HCT116 (cell line): ENCODE data around the gene AMOTL1. TPM values are rescaled to one million over a fixed set of nuclear protein-coding genes. Genes with fewer than 3 reads are reported as not detected.

Experiments used
- ATAC-seq: fragments of 200-7000 bp; cut with Tn5 transposase; 2 replicates; pipeline ENCODE4 v1.9.1; 2020; ENCODE audit warnings: mild to moderate bottlenecking, moderate library complexity
- BruUV-seq: library from RNA; stranded (reverse); fragments of 400-500 nt; replicated peaks from 2 replicates; lab custom pipeline; 2021; lab: Mats Ljungman, UMichigan
- CTCF ChIA-PET: fragments of 300-600 bp; sonication (Branson Sonifier 250); formaldehyde crosslinking; loops from one replicate; lab custom pipeline; 2021; ENCODE audit warnings: antibody characterized with exemption; lab: Charles Lee
- POLR2A ChIA-PET: fragments of 300-600, 350-600 bp; sonication (Branson Sonifier 250); formaldehyde crosslinking; loops from one replicate; lab custom pipeline; 2021; ENCODE audit warnings: antibody characterized with exemption; lab: Charles Lee
- RAD21 ChIA-PET, 2 experiments: fragments of 300-600 bp; sonication (Branson Sonifier 250); formaldehyde crosslinking; loops; one replicate each; lab custom pipeline; 2023; ENCODE audit warnings: low total read pairs in 2 of 2; ENCODE audit not compliant: uncharacterized antibody in 2 of 2, unreplicated experiment in 2 of 2, low non-redundant PET in 1 of 2; lab: Charles Lee
- DNase-seq: peaks from one replicate; pipeline ENCODE4 v3.0.0-alpha.2; 2010; ENCODE audit warnings: low read depth, low spot score
- H2AFZ ChIP-seq: fragments of 200-600 bp; shearing (Covaris generic), sonication (generic); 2 replicates; pipeline ENCODE4 v1.6.1; 2017; ENCODE audit warnings: low read depth, mixed run types, mixed read lengths, antibody characterized with exemption, low read length; ENCODE audit not compliant: poor library complexity, severe bottlenecking
- H3K27ac ChIP-seq: 2 replicates; pipeline ENCODE4 v1.5.1; 2012; ENCODE audit warnings: low read depth, low read length
- H3K27me3 ChIP-seq: fragments of 200-600 bp; sonication (generic); 2 replicates; pipeline ENCODE4 v1.6.1; 2016; ENCODE audit warnings: mixed run types, low read length, mixed read lengths; ENCODE audit not compliant: insufficient read depth
- H3K36me3 ChIP-seq, 2 experiments: fragments of 200-500 bp in 1 of 2; fragments of 200-600 bp in 1 of 2; sonication (Bioruptor generic) in 1 of 2; sonication (generic) in 1 of 2; 2 replicates each; pipeline versions ENCODE4 v1.5.1 to v1.6.1; 2014 to 2016; ENCODE audit warnings: low read length in 2 of 2, inconsistent platforms in 1 of 2, mixed read lengths in 1 of 2, mixed run types in 1 of 2; ENCODE audit not compliant: insufficient read depth in 2 of 2, control insufficient read depth in 1 of 2
- H3K4me1 ChIP-seq, 2 experiments: fragments of 200-600 bp in 1 of 2; sonication (generic) in 1 of 2; 2 replicates each; pipeline versions ENCODE4 v1.5.1 to v1.6.1; 2012 to 2017; ENCODE audit warnings: low read length in 2 of 2, inconsistent platforms in 1 of 2, mild to moderate bottlenecking in 1 of 2, mixed read lengths in 1 of 2, mixed run types in 1 of 2, moderate library complexity in 1 of 2; ENCODE audit not compliant: insufficient read depth in 2 of 2, control insufficient read depth in 1 of 2
- H3K4me2 ChIP-seq: fragments of 200-600 bp; sonication (generic); 2 replicates; pipeline ENCODE4 v1.6.1; 2017; ENCODE audit warnings: mixed run types, low read length, mixed read lengths
- H3K4me3 ChIP-seq, 2 experiments: fragments of 200-600 bp in 1 of 2; sonication (generic) in 1 of 2; replicated peaks in 1 of 2; 2 replicates each; pipeline ENCODE4 v1.5.1; 2011 to 2016; ENCODE audit warnings: low read length in 2 of 2, control low read depth in 1 of 2, low read depth in 1 of 2, mild to moderate bottlenecking in 1 of 2, mixed read lengths in 1 of 2, mixed run types in 1 of 2
- H3K79me2 ChIP-seq: fragments of 200-600 bp; sonication (generic); 2 replicates; pipeline ENCODE4 v1.6.1; 2017; ENCODE audit warnings: mild to moderate bottlenecking, mixed run types, low read length, moderate library complexity, mixed read lengths; ENCODE audit not compliant: insufficient read depth
- H3K9ac ChIP-seq: fragments of 200-600 bp; sonication (generic); 2 replicates; pipeline ENCODE4 v1.6.1; 2016; ENCODE audit warnings: low read length, mixed read lengths
- H3K9me2 ChIP-seq: fragments of 200-600 bp; sonication (generic), shearing (Covaris generic); 2 replicates; pipeline ENCODE4 v1.6.1; 2017; ENCODE audit warnings: mixed run types, mild to moderate bottlenecking, moderate library complexity; ENCODE audit not compliant: insufficient read depth
- H3K9me3 ChIP-seq, 2 experiments: fragments of 200-500 bp in 1 of 2; fragments of 200-600 bp in 1 of 2; sonication (Bioruptor generic) in 1 of 2; sonication (generic) in 1 of 2; 2 replicates each; pipeline ENCODE4 v1.6.1; 2014 to 2017; ENCODE audit warnings: low read length in 2 of 2, mixed read lengths in 2 of 2, inconsistent platforms in 1 of 2, low read depth in 1 of 2, mild to moderate bottlenecking in 1 of 2, mixed run types in 1 of 2, moderate library complexity in 1 of 2; ENCODE audit not compliant: control insufficient read depth in 1 of 2, insufficient read depth in 1 of 2
- H4K20me1 ChIP-seq: fragments of 200-600 bp; sonication (generic), shearing (Covaris generic); 2 replicates; pipeline ENCODE4 v1.6.1; 2017; ENCODE audit warnings: mixed run types, mild to moderate bottlenecking, moderate library complexity; ENCODE audit not compliant: insufficient read depth
- CBX3 ChIP-seq: IDR thresholded peaks from 2 replicates; pipeline ENCODE4 v1.6.1; 2012; ENCODE audit warnings: low read depth
- EGR1 ChIP-seq: IDR thresholded peaks from 2 replicates; pipeline ENCODE4 v1.6.1; 2012; ENCODE audit warnings: low read depth
- EZH2 ChIP-seq: fragments of 200-600 bp; sonication (generic); IDR thresholded peaks from 2 replicates; pipeline ENCODE4 v1.6.1; 2017; ENCODE audit warnings: antibody characterized with exemption, mixed run types
- EZH2phosphoT487 ChIP-seq: fragments of 200-600 bp; IDR thresholded peaks from 2 replicates; pipeline ENCODE4 v1.6.1; 2018; ENCODE audit warnings: antibody characterized with exemption, borderline replicate concordance
- JUND ChIP-seq: IDR thresholded peaks from 2 replicates; pipeline ENCODE4 v1.6.1; 2012
- MAX ChIP-seq: IDR thresholded peaks from 2 replicates; pipeline ENCODE4 v1.6.1; 2012
- POLR2AphosphoS5 ChIP-seq: IDR thresholded peaks from 2 replicates; pipeline ENCODE4 v1.6.1; 2011; ENCODE audit warnings: mild to moderate bottlenecking, low read depth, low read length, moderate library complexity
- REST ChIP-seq: IDR thresholded peaks from 2 replicates; pipeline ENCODE4 v1.6.1; 2012; ENCODE audit warnings: low read depth
- SIN3A ChIP-seq: IDR thresholded peaks from 2 replicates; pipeline ENCODE4 v1.6.1; 2012; ENCODE audit warnings: low read depth
- SP1 ChIP-seq: IDR thresholded peaks from 2 replicates; pipeline ENCODE4 v1.6.1; 2012; ENCODE audit warnings: low read depth
- SRF ChIP-seq: IDR thresholded peaks from 2 replicates; pipeline ENCODE4 v1.6.1; 2012; ENCODE audit warnings: low read depth
- intact Hi-C: fragments of 100-400 bp; cut with micrococcal nuclease; formaldehyde crosslinking; loops from 2 replicates; pipeline ENCODE4 v1.10.0; 2022
- total RNA-seq: library from RNA; stranded (reverse); gene quantifications from one replicate; pipeline ENCODE4 v1.2.1, GENCODE V29; 2021; ENCODE audit not compliant: unreplicated experiment
- TF ChIP-seq, protein P1 (sequence below): IDR thresholded peaks from 2 replicates; pipeline ENCODE4 v1.6.1; 2012

Gene AMOTL1
- total RNA-seq, 1 experiment from 2014 or later: 27.6 TPM

DNA sequence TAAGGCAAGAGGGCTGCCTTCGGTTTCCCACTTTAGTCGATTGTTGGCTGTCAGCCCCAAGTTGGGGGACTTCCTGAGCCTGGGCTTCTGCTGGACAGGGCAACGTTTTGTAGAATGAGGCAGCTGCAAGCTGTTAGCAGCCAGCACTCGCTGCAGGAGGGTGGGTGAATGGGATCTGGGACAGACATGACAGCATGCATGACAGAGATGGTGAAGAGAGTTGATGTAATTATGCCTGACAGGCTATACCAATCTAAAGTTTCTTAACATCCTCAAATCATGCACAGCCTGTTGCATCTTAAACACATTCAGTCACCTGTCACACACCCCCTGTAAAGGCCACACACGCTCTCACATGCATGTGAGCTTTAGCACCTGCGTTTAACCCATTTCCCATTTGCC is 156.0 kb downstream of the AMOTL1 start:
- no peak for DNase-seq
- RAD21 ChIA-PET: no interaction called here
- intact Hi-C loops: no loop called here
- no peak for TF ChIP-seq EZH2phosphoT487
- TF ChIP-seq, all 23 proteins: peak for 0
- BruUV-seq: no TSS peak
- no peaks in the 10 kb centered on the region for H3K36me3 ChIP-seq
- peaks cover 13 to 17% of the 10 kb centered on the region in 2 experiments; a peak in 3 of 4 replicates for H3K4me1 ChIP-seq
- H3K9me2 ChIP-seq: no peaks in the 10 kb centered on the region
- H3K4me3 ChIP-seq: no peak overlapping the region
- H3K9me3 ChIP-seq: no peaks in the 10 kb centered on the region
- ChIA-PET CTCF (no interaction called here), POLR2A (no interaction called here)
- H3K79me2 ChIP-seq: no peaks in the 10 kb centered on the region
- H3K27ac ChIP-seq: no peak overlapping the region
- no peaks in the 10 kb centered on the region for H4K20me1 ChIP-seq
- no peak overlapping the region for H3K4me2 ChIP-seq
- H3K27me3 ChIP-seq: no peaks in the 10 kb centered on the region
- H2AFZ ChIP-seq: no peak overlapping the region
- no peak for ATAC-seq
- H3K9ac ChIP-seq: no peak overlapping the region

GRCh38 chr11:94924612-94925011 is 156.5 kb downstream of the AMOTL1 start:
- no peaks in the 10 kb centered on the region for H3K9me2 ChIP-seq
- no peak overlapping the region for H2AFZ ChIP-seq
- no peak overlapping the region for H3K4me3 ChIP-seq
- TF ChIP-seq SIN3A (no peak), MAX (no peak), EZH2 (no peak), CBX3 (no peak), SP1 (no peak), REST (no peak), SRF (no peak), JUND (no peak), POLR2AphosphoS5 (no peak), EGR1 (no peak), EZH2phosphoT487 (no peak)
- TF ChIP-seq, protein P1, sequence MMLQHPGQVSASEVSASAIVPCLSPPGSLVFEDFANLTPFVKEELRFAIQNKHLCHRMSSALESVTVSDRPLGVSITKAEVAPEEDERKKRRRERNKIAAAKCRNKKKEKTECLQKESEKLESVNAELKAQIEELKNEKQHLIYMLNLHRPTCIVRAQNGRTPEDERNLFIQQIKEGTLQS: no peak
- no peak overlapping the region for H3K9ac ChIP-seq
- intact Hi-C loops: no loop called here
- no peaks in the 10 kb centered on the region for H3K27me3 ChIP-seq
- POLR2A ChIA-PET: no interaction called here
- no peaks in the 10 kb centered on the region for H4K20me1 ChIP-seq
- no peaks in the 10 kb centered on the region for H3K79me2 ChIP-seq
- no peak overlapping the region for H3K27ac ChIP-seq
- BruUV-seq: no TSS peak
- DNase-seq: no peak
- peaks cover 13 to 17% of the 10 kb centered on the region in 2 experiments; a peak in 3 of 4 replicates for H3K4me1 ChIP-seq
- RAD21 ChIA-PET: no interaction called here
- no peak for ATAC-seq
- H3K36me3 ChIP-seq: no peaks in the 10 kb centered on the region
- CTCF ChIA-PET: no interaction called here
- no peaks in the 10 kb centered on the region for H3K9me3 ChIP-seq
- H3K4me2 ChIP-seq: no peak overlapping the region
